Measurements from ENCODE around the gene MYO3B. TPM values are rescaled to one million over a fixed set of nuclear protein-coding genes. Genes with fewer than 3 reads are reported as not detected.

The MYO3B gene
- total RNA-seq, 2 experiments from 2014 or later = not detected

GRCh38 chr2:170484552-170484951, 306.6 kb downstream of the MYO3B start:
- BruUV-seq (replicated peaks) = no TSS peak
- no peak for TF ChIP-seq CTCF (conservative IDR thresholded peaks at IDR 0.05; ENCODE audit: low read length)
- no peak for TF ChIP-seq EZH2phosphoT487 (IDR thresholded peaks at IDR 0.05; ENCODE audit: borderline replicate concordance, low read depth, low read length)
- intact Hi-C loops (cut with micrococcal nuclease; ENCODE audit: unreplicated experiment) = no loop called here
- Histone ChIP-seq H3K4me3 (ENCODE audit: low read depth, low read length, poor library complexity, severe bottlenecking) (no peak overlapping the region), H3K9me3 (ENCODE audit: low read length) (no peaks in the 10 kb centered on the region), H3K4me2 (ENCODE audit: low read length) (no peak overlapping the region), H3K27ac (ENCODE audit: low read depth, low read length, poor library complexity, severe bottlenecking) (no peak overlapping the region), H3K4me1 (ENCODE audit: insufficient read depth, low read length, poor library complexity, severe bottlenecking) (no peaks in the 10 kb centered on the region), H3K79me2 (ENCODE audit: insufficient read depth, low read depth, low read length) (no peaks in the 10 kb centered on the region), H4K20me1 (ENCODE audit: insufficient read depth, low read length) (no peaks in the 10 kb centered on the region), H2AFZ (ENCODE audit: low read length) (no peak overlapping the region), H3K9me2 (ENCODE audit: insufficient read depth, low read length) (no peaks in the 10 kb centered on the region), H3K36me3 (ENCODE audit: insufficient read depth, low read length) (no peaks in the 10 kb centered on the region)
- no peak for DNase-seq (ENCODE audit: low spot score)
- CTCF ChIA-PET (ENCODE audit: unreplicated experiment) = interaction anchor here (0.6 kb wide), 1 partner anchor 412 kb away, joined by 4 read pairs; no protein-coding TSS in a partner anchor
- POLR2A ChIA-PET = no interaction called here

DNA sequence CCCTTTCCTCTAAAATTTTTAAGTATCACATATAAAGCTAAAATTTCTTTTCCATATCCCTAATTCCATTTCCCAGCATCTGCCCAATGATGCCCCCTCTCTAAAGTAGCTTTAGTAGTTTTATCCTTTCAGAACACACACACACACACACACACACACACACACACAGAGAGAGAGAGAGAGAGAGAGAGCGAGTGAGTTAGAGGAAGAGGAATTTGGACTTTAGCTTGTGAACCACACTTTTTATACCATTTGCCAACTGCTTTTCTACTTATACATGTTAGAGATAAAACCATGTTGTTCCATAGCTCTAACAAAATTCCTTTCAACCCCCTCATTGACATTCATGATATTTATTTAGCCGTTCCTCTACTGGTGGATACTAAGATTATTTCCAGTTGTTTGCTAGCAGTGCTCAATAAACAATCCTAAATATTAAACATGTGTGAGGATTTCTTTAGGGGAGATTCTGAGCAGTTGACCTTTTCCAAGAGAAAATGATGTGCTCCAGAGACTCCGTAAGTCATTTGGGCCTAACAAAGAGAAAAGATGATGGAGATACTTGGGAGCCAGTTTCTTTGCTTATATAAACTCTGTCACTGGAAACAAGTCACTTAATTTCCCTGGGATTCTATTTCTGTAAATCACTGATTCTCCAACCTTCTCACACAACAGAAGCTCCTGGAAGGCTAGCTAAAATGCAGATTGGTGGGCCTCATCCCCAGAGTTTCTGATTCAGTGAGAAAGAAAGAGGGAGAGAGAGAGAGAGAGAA, 307.5 kb downstream of the MYO3B start:
- Histone ChIP-seq H3K4me3 (ENCODE audit: low read depth, low read length, poor library complexity, severe bottlenecking) (no peak overlapping the region), H4K20me1 (ENCODE audit: insufficient read depth, low read length) (no peaks in the 10 kb centered on the region), H3K36me3 (ENCODE audit: insufficient read depth, low read length) (no peaks in the 10 kb centered on the region), H3K79me2 (ENCODE audit: insufficient read depth, low read depth, low read length) (no peaks in the 10 kb centered on the region), H2AFZ (ENCODE audit: low read length) (no peak overlapping the region), H3K4me2 (ENCODE audit: low read length) (no peak overlapping the region), H3K4me1 (ENCODE audit: insufficient read depth, low read length, poor library complexity, severe bottlenecking) (no peaks in the 10 kb centered on the region), H3K27ac (ENCODE audit: low read depth, low read length, poor library complexity, severe bottlenecking) (no peak overlapping the region), H3K9me2 (ENCODE audit: insufficient read depth, low read length) (no peaks in the 10 kb centered on the region), H3K9me3 (ENCODE audit: low read length) (no peaks in the 10 kb centered on the region)
- DNase-seq (ENCODE audit: low spot score) = no peak
- CTCF ChIA-PET (ENCODE audit: unreplicated experiment) = interaction anchor here (0.6 kb wide), 1 partner anchor 413 kb away, joined by 4 read pairs; no protein-coding TSS in a partner anchor
- intact Hi-C loops (cut with micrococcal nuclease; ENCODE audit: unreplicated experiment) = no loop called here
- no peak for TF ChIP-seq EZH2phosphoT487 (IDR thresholded peaks at IDR 0.05; ENCODE audit: borderline replicate concordance, low read depth, low read length)
- POLR2A ChIA-PET = interaction anchor here (0.7 kb wide), 1 partner anchor 242 kb away, joined by 6 read pairs; no protein-coding TSS in a partner anchor
- BruUV-seq (replicated peaks) = no TSS peak

GRCh38 chr2:170486730-170487129, 308.8 kb downstream of the MYO3B start:
- no peaks in the 10 kb centered on the region for H3K36me3 ChIP-seq (ENCODE audit: insufficient read depth, low read length)
- no peaks in the 10 kb centered on the region for H3K9me3 ChIP-seq (ENCODE audit: low read length)
- ChIA-PET POLR2A (no interaction called here), CTCF (ENCODE audit: unreplicated experiment) (no interaction called here)
- no peaks in the 10 kb centered on the region for H3K79me2 ChIP-seq (ENCODE audit: insufficient read depth, low read depth, low read length)
- no peaks in the 10 kb centered on the region for H3K4me1 ChIP-seq (ENCODE audit: insufficient read depth, low read length, poor library complexity, severe bottlenecking)
- no TSS peak for BruUV-seq (replicated peaks)
- no peak for DNase-seq (ENCODE audit: low spot score)
- H3K4me3 ChIP-seq (ENCODE audit: low read depth, low read length, poor library complexity, severe bottlenecking) = no peak overlapping the region
- H2AFZ ChIP-seq (ENCODE audit: low read length) = no peak overlapping the region
- no peak for TF ChIP-seq CTCF (conservative IDR thresholded peaks at IDR 0.05; ENCODE audit: low read length)
- no peak for TF ChIP-seq EZH2phosphoT487 (IDR thresholded peaks at IDR 0.05; ENCODE audit: borderline replicate concordance, low read depth, low read length)
- no peaks in the 10 kb centered on the region for H3K9me2 ChIP-seq (ENCODE audit: insufficient read depth, low read length)
- no peak overlapping the region for H3K27ac ChIP-seq (ENCODE audit: low read depth, low read length, poor library complexity, severe bottlenecking)
- no peak overlapping the region for H3K4me2 ChIP-seq (ENCODE audit: low read length)
- H4K20me1 ChIP-seq (ENCODE audit: insufficient read depth, low read length) = no peaks in the 10 kb centered on the region
- intact Hi-C loops (cut with micrococcal nuclease; ENCODE audit: unreplicated experiment) = no loop called here
